ENCODE data around the gene UTP25. TPM values are rescaled to one million over a fixed set of nuclear protein-coding genes. Genes with fewer than 3 reads are reported as not detected.
"Not testable (repeated sequence)": the region's sequence is repeated elsewhere in the genome, so short reads cannot be mapped to it uniquely, and the experiment has no call there.

Gene UTP25
- total and polyA plus RNA-seq, 8 donors = 1.1 to 10.6 (median 2.2) TPM

DNA sequence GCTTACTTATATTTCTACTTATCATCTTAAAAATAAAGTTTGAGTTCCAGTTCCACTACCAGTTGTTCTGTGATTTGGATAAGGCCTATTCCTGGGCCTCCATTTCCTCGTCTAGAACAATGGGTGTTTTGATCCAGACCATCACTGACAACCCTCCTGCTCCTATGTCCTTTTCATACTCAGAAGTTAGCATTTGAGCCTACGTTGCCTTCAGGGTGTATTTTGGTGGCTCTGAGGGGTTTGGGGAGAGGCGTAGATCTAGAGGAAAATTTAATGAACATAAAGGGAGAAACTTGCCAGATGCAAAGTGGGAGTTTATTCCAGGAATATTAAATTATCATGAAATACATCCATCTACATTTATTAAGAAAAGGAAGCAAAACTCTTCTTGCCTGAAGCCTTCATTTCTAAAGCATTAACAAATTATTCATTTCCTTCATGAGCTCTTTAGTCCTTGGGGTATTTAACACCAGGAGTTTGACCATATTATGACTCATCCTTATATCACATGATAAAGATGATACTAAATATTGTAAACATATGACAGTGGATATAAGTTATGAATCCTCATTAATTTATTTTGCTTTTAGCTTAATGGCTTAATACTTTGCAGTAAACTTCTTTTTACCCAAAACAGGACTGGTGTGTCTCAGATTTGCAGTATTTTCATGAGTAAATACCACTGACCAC is 63.0 kb downstream of the UTP25 start:
- Histone ChIP-seq H3K4me3 (no peak overlapping the region), H3K9me3 (no peaks in the 10 kb centered on the region), H3K27ac (no peak overlapping the region), H3K4me1 (no peaks in the 10 kb centered on the region), H3K36me3 (no peaks in the 10 kb centered on the region), H3K27me3 (no peaks in the 10 kb centered on the region)
- DNase-seq = no peak
- TF ChIP-seq, protein P1, sequence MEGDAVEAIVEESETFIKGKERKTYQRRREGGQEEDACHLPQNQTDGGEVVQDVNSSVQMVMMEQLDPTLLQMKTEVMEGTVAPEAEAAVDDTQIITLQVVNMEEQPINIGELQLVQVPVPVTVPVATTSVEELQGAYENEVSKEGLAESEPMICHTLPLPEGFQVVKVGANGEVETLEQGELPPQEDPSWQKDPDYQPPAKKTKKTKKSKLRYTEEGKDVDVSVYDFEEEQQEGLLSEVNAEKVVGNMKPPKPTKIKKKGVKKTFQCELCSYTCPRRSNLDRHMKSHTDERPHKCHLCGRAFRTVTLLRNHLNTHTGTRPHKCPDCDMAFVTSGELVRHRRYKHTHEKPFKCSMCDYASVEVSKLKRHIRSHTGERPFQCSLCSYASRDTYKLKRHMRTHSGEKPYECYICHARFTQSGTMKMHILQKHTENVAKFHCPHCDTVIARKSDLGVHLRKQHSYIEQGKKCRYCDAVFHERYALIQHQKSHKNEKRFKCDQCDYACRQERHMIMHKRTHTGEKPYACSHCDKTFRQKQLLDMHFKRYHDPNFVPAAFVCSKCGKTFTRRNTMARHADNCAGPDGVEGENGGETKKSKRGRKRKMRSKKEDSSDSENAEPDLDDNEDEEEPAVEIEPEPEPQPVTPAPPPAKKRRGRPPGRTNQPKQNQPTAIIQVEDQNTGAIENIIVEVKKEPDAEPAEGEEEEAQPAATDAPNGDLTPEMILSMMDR (IDR thresholded peaks at IDR 0.05) = no peak
- no peak for TF ChIP-seq POLR2AphosphoS5 (IDR thresholded peaks at IDR 0.05)
- no peak for TF ChIP-seq POLR2A (IDR thresholded peaks at IDR 0.05)
- no peak for TF ChIP-seq EP300 (IDR thresholded peaks at IDR 0.05)
- WGBS, 5 donors = 55 to 66% (median 58%) methylated on average over 3 of the region's 3 CpGs
- intact Hi-C loops (cut with DNase I; ENCODE audit: low total_unique reads) = no loop called here

DNA sequence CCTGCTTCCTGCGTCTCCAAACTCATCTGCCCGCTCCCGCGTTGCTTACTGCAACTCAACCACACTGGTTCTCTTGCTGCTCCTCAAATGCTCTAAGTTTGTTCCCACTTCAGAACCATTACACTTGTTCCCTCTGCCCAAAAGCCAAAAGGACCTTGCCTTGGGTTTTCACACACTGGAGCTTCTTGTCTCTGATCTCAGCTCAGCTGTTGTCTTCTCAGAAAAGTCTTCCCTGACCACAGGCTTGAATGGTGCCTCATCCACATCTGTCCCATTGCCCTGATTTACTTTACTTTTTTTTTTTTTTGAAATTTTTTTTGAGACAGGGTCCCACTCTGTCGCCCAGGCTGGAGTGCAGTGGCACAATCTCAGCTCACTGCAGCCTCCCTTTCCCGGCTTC is 66.0 kb downstream of the UTP25 start:
- intact Hi-C loops (cut with DNase I; ENCODE audit: low total_unique reads) = no loop called here
- no peak for DNase-seq

DNA sequence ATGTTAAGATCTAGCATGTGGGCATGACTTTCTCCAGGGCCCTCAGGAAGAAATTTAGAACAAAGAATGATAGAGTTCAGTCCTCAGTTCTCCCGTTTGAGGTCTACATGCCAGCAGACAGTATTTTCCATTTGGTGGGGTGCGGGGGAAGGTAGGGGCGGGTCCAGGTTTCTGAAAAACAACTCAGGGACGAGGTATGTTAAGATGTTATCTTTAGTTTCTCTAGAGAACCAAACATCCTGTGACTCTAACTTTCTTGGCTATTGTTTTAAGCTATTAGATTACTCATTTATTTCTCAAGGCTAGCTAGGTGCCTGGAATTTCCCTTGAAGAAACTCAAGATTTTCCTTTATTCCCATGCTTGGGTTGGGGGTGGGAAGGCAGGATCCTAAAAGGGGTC is 67.9 kb downstream of the UTP25 start:
- Histone ChIP-seq H3K9me3 (no peaks in the 10 kb centered on the region), H3K36me3 (no peaks in the 10 kb centered on the region), H3K27me3 (no peaks in the 10 kb centered on the region), H3K27ac (no peak overlapping the region), H3K4me1 (no peaks in the 10 kb centered on the region), H3K4me3 (no peak overlapping the region)
- DNase-seq = no peak
- 36 to 51% (median 45%) methylated on average over 4 of the region's 4 CpGs for WGBS, 5 donors
- TF ChIP-seq POLR2AphosphoS5 (IDR thresholded peaks at IDR 0.05) = no peak
- no peak for TF ChIP-seq EP300 (IDR thresholded peaks at IDR 0.05)
- TF ChIP-seq POLR2A (IDR thresholded peaks at IDR 0.05) = no peak
- TF ChIP-seq, protein P1 (IDR thresholded peaks at IDR 0.05) = no peak
- intact Hi-C loops (cut with DNase I; ENCODE audit: low total_unique reads) = no loop called here

More for the DNA sequence above, 66.0 kb downstream of the UTP25 start:
- Histone ChIP-seq H3K27me3 (no peaks in the 10 kb centered on the region), H3K4me3 (no peak overlapping the region), H3K9me3 (no peaks in the 10 kb centered on the region), H3K27ac (no peak overlapping the region), H3K4me1 (no peaks in the 10 kb centered on the region), H3K36me3 (no peaks in the 10 kb centered on the region)
- whole genome bisulfite sequencing, 5 donors = 84 to 92% (median 91%) methylated on average over 6 of the region's 6 CpGs
- TF ChIP-seq, protein P1 (IDR thresholded peaks at IDR 0.05) = no peak
- no peak for TF ChIP-seq POLR2AphosphoS5 (IDR thresholded peaks at IDR 0.05)
- no peak for TF ChIP-seq EP300 (IDR thresholded peaks at IDR 0.05)
- no peak for TF ChIP-seq POLR2A (IDR thresholded peaks at IDR 0.05)

DNA sequence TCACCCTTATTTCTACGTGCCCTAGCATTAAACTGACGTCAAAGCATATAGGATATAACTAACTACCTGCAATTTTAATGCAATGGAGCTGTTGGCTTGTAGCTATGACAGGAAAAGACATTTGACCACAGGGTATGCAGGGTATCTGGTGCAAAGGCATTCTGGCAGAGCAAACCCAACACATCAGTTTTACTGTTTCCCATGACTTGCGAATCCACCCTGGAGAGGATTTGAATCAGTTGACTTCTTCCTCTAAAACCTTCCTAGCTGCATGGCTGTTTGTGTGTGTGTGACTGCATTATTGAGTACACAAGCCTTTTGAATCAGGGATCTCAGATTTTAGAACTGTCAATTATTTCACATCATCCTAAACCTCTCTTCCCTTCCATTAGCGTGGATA is 68.6 kb downstream of the UTP25 start:
- no peak for DNase-seq
- H3K4me3 ChIP-seq = no peak overlapping the region
- no peaks in the 10 kb centered on the region for H3K4me1 ChIP-seq
- H3K9me3 ChIP-seq = no peaks in the 10 kb centered on the region
- intact Hi-C loops (cut with DNase I; ENCODE audit: low total_unique reads) = no loop called here
- no peaks in the 10 kb centered on the region for H3K36me3 ChIP-seq
- 78 to 83% (median 82%) methylated on average over 4 of the region's 4 CpGs for WGBS, 5 donors
- H3K27me3 ChIP-seq = no peaks in the 10 kb centered on the region
- H3K27ac ChIP-seq = no peak overlapping the region
- TF ChIP-seq POLR2AphosphoS5 (IDR thresholded peaks at IDR 0.05) = no peak
- no peak for TF ChIP-seq POLR2A (IDR thresholded peaks at IDR 0.05)
- TF ChIP-seq EP300 (IDR thresholded peaks at IDR 0.05) = no peak

DNA sequence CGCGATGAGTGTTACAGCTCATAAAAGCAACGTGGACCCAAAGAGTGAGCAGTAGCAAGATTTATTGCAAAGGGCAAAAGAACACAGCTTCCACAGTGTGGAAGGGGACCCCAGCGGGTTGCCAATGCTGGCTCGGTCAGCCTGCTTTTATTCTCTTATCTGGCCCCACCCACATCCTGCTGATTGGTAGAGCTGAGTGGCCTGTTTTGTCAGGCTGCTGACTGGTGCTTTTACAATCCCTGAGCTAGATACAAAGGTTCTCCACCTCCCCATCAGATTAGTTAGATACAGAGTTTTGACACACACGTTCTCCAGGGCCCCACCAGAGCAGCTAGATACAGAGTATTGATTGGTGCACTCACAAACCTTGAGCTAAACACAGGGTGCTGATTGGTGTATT is 70.5 kb downstream of the UTP25 start:
- DNase-seq; H3K27me3 ChIP-seq; H3K4me3 ChIP-seq; H3K27ac ChIP-seq; H3K36me3 ChIP-seq; H3K9me3 ChIP-seq; intact Hi-C loops (cut with DNase I; ENCODE audit: low total_unique reads); H3K4me1 ChIP-seq: not testable (repeated sequence)
- 64 to 76% (median 70%) methylated on average over 6 of the region's 6 CpGs for WGBS, 5 donors

DNA sequence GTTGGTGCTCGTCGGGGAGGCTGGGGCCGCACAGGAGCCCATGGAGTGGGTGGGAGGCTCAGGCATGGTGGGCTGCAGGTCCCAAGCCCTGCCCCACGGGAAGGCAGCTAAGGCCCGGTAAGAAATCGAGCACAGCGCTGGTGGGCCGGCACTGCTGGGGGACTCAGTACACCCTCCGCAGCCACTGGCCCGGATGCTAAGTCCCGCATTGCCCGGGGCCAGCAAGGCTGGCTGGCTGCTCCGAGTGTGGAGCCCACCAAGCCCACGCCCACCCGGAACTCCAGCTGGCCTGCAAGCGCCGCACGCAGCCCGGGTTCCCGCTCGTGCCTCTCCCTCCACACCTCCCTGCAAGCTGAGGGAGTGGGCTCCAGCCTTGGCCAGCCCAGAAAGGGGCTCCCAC is 71.1 kb downstream of the UTP25 start:
- intact Hi-C loops (cut with DNase I; ENCODE audit: low total_unique reads); H3K36me3 ChIP-seq; DNase-seq; H3K9me3 ChIP-seq; H3K4me3 ChIP-seq; H3K27me3 ChIP-seq; H3K27ac ChIP-seq; H3K4me1 ChIP-seq: not testable (repeated sequence)
- 92 to 100% (median 94%) methylated on average over 13 to 21 of the region's 21 CpGs for WGBS, 5 donors

Measured in stomach (tissue), 9 donors.